Measurements from ENCODE around the gene RTN4.
A peak's percentile ranks its signal among the peaks of the same experiment; 100 is the strongest.
"Not testable (repeated sequence)": the region's sequence is repeated elsewhere in the genome, so short reads cannot be mapped to it uniquely, and the experiment has no call there.

RTN4 gene

DNA sequence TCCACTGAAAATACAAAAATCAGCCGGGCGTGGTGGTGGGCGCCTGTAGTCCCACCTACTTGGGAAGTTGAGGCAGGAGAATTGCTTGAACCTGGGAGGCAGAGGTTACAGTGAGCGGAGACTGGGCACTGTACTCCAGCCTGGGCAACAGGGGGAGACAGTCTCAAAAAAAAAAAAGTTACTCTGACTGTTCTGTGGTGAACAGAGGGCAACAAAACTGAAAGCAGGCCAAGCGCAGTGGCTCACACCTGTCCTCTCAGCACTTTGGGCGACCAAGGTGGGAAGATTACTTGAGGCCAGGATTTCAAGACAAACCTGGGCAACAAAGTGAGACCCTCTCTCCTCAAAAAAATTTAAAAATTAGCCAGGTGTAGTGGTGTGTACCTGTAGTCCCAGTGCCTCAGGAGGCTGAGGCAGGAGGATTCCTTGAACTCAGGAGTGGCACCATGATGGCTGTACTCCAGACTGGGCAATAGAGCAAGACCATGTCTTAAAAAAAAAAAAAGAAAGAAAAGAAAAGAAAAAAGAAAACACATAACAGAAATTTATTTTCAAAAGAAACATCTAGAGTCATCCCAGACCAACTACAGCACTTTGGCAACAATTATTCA is 13.6 kb upstream of the RTN4 start:
- DNase-seq = no peak

DNA sequence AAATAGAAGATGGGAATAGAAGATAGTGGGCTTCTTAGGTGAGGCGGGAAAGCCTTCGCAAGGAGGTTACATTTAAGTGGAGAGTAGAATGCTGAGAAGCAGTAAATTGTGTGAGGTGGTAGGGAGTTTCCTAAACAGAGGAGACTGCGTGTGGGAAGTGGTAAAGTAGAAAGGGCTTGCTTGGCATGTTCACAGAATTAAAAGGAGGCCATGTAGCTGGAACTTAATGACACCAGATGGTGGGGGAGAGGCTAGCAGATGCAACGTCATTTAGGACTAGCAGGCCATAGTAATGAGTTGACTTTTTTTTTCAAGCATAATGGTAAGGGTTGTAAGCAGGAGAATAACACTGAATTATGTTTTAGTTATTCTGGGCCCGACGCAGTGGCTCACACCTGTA is 13.0 kb upstream of the RTN4 start:
- no peak for DNase-seq

DNA sequence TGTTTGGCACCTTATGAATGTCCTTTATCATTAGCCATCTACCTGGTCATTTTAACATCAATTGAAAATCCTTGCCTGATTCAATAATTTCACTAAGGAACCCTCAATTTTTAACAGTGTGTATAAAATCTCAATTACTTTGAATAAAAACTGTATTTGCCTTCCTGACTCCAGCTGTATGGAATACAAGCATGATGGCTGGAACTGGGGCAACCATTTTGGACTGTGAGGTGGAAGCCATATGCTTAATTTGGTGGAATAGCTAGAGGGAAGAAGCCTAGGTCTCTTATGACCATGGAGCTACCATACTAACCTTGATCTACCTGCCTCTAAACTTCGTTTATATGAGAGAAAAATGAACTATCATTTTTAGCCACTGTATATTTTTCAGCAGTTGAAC is 12.5 kb upstream of the RTN4 start:
- DNase-seq = no peak

DNA sequence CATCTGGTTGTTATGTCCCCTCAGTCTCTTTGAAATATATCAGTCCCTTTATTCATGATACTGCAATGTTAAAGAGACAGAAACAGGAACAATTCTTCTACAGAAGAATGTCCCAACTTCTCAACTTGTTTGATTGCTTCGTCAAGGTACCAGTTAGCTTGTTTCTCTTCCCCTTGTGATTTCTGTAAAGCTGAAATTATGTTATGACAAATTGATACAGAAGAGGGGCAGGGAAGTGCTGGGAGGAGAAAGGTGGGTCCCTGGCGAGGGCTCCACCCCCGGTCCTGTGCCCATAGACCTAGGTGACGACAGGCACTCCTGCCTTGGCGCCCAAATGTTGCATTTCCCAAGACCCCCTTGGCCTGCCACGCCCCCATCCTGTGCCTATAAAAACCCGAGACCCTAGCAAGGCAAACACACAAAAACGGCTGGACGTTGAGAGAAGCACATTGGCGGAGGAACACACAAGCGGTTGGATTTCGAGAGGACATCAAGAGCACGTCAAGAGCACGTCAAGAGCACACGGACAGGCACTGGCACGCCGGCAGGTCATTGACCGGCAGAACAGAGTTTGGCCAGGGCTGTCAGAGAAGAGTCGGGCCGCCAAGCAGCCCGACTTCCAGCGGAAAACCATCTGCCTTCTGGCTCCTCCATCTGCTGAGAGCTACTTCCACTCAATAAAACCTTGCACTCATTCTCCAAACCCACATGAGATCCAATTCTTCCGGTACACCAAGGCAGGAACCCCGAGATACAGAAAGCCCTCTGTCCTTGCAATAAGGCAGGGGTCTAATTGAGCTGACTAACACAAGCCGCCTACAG is 11.5 kb upstream of the RTN4 start:
- DNase-seq = no peak

DNA sequence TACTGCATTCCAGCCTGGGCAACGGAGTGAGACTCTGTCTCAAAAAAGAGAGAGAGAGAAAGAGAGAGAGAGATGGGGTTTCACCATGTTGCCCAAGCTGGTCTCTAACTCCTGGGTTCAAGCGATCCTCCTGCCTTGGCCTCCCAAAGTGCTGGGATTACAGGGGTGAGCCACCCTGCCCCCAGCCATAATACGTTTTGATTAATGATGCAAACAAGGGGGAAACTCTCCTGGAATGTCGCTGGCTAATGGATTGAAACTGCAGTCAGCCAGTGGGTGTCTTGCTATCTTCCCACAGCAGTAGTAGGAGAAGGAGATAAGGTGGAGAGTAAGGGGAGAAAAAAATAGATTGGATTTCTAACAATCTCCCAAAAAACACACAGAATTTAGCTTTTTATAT is 9.5 kb upstream of the RTN4 start:
- DNase-seq = no peak

DNA sequence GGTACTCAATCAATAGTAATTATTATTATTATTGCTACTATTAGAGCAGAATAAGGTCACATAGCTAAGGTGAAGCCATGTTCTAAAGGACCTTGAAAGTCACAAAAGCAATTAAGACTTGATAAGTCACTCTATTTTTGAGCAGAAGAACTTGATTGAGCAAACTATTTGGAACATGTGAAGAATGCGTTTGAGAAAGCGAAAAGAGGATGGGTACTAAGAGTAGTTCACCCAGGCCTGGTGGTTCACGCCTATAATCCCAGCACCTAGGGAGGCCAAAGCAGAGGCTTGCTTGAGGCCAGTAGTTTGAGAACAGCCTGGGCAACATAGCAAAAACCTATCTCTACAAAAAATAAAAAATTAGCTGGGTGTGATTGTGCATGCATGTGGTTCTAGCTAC is 7.2 kb upstream of the RTN4 start:
- no peak for DNase-seq

DNA sequence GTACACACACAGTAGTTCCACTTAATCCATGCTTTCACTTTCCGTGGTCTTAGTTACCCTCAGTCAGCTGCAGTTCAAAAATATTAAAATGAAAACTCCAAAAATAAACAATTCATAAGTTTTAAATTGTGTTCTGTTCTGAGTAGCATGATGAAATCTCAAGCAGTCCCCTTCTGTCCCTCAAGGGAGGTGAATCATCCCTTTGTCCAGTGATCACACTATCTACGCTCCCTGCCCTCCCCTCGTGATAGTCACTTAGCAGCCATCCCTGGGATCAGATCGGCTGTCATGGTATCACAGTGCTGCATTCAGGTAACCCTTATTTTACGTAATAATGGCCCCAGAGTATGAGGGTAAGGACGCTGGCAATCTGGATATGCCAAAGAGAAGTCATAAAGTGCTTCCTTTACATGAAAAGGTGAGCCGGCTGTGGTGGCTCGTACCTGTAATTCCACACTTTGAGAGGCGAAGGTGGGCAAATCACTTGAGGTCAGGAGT is 5.8 kb upstream of the RTN4 start:
- no peak for DNase-seq

DNA sequence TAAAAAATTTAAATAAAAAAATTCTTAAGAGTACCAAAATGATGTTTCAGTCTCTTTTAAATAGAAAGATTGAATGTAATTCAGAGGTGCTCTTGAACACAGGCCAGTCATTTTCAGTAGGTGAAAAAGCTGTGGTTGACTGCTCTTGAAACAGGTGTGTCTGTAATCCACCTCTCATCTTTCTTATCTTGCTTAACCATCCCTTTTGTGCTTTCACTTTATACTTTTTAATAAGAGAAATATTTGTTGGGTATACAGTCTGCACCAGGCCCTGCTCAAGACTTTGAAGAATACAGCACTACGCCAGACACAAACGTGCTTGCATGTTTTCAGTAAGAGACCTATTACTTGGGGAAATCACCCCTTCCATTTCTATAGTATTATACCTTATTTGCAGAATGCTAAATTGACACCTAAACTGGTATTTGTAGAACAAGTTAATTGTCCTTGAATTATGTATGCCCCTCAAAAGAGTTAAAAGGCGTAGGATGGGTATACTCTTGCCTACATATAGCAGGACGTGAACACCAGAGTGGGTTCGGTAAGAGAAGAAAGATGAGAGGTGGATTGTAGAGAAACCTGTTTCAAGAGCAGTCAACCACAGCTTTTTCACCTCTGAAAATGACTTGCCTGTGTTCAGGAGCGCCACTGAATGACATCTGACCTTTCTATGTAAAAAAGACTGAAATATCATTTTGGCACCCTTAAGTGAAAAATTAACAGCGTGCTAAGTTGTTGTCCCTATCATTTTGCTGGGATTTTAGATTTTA is 4.0 kb upstream of the RTN4 start:
- no peak for DNase-seq

DNA sequence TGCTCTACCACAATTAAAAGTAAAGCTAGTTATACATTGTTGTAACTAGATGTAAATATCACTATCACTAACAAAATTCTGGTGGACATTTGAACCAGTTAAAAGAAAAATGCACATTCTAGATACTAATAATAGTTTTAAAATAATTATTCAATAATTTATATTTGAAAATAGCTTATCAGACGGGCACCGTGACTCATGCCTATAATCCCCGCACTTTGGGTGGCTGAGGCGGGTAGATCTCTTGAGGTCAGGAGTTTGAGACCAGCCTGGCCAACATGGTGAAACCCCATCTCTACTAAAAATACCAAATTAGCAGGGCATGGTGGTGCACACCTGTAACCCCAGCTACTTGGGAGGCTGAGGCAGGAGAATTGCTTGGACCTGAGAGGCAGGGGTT is 3.0 kb upstream of the RTN4 start:
- not testable (repeated sequence) for DNase-seq

DNA sequence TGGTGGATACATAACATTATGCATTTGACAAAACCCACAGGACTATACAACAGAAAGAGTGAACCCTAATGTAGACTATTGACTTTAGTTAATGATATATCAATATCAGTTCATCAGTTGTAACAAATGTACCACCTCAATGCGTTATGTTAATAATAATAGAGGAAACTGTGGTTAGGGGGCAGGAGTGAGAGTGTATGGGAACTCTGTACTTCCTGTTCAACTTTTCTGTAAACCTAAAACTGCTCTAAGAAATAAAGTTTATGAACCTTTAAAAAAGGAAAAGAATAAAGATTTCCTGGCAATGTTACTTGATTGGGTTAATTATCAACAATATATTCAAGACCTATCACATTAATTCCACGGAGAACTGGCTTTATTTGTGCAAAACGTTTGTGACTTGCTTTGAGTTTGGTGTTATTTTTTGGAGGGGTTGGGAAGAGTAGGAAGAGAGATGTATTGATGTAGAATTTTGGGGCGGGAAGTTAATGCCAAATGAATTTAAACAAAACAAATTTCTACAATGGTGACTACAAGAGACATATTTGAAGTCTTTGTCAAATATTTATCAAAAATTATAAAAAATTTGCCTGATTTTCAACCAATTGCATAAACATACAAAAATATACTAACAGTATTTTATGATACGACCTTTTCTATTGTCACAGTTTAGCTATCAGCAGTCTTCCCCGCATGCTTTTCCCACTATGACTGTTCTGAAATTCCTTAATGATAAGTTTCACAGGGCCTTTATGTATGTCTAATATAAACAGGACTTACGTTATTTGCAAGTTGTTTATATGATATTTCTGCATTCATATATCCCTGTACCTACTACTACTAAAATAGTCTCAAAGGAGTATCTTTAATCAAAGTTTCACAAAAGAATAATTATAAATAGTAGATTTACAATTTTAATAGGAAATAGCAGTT is 2.1 kb upstream of the RTN4 start:
- DNase-seq = peak; percentile 66

DNA sequence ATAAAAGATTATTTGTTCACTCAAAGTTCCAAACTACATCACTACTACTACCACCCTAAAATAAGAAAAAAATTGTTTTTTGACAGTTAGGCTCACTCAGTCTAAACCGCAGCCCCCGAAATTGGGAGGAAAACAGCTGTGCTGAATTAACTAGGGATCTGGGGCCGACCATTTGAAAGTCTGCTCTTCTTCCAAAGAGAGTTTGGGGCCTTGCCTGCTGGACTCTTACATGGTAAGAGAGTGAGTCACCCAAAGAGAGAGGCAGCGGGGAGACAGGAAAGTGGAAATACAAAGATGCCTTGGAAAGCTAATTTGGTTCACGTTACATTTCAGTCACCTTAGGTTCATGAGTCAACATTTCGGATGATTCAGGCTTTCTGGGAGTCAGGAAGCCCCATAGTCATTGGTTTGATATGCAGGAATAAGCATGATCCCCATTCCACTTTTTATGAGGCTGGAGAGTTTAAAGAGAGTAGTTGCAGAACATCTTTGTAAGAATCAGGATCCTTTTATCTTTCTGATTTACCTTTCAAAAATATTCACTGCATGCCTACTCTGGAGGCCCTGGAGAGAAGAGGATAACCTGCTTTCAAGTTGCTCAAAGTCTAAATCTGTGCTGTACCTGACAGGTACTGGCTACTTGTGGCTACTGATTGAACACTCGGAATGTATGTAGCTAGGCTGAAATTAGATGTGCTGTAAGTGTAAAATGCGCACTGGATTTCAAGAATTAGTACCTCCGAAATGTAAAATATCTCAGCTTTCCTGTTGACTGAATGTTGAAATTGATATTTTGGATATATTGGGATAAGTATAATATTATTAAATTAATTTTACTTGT is 995 bp upstream of the RTN4 start:
- peak; percentile 100 for DNase-seq

DNA sequence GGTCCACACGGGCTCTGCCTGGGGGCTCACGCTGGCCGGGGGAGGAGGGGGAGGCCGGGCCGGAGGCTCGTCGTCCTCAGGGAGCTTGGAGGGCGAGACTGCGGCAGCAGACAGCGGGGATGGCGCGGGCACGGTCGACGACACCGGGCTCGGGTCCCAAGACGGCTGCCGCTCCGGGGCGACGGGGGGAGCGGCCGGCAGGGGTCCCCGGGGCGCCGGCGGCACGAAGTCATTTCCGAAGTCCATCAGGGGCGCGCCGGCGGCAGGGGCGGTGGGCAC is 491 bp downstream of the RTN4 start:
- DNase-seq = no peak

DNA sequence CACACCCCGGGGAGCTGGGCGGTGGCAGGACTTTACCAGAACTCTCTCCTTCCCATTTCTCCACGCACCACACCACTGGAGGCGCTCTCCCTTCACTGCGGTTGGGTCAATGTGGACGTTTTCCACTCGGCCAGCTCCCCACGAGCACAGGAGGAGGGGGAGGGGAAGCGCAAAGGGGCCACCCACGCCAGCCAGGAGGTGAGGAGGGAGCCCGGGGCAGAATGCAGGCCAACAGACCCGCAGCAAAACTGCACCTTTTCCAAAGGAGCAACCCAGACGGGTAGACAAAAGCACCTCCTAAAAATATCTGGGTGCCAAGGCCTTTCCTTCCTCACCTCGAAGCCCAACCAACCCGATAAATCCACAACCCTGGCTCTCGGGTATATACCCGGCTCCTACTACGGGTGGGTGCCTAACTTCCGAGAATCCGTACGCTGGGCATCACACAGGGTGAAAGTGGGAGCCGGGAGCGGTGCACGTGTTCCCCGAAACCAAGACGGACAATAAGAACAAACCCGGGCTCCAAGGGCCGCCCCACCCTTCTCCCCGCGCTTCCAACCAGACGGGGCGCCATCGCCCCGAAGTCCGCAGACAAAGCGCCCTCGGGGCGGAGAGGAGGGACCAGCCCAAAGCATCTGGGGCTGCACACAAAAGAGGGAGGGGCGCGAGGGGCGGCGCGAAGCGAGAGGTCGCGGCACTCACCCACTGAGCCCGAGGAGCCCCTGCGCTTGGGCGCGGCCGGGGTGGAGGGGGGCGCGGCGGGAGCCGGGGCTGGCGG is 1.0 kb downstream of the RTN4 start:
- DNase-seq = peak; percentile 84

DNA sequence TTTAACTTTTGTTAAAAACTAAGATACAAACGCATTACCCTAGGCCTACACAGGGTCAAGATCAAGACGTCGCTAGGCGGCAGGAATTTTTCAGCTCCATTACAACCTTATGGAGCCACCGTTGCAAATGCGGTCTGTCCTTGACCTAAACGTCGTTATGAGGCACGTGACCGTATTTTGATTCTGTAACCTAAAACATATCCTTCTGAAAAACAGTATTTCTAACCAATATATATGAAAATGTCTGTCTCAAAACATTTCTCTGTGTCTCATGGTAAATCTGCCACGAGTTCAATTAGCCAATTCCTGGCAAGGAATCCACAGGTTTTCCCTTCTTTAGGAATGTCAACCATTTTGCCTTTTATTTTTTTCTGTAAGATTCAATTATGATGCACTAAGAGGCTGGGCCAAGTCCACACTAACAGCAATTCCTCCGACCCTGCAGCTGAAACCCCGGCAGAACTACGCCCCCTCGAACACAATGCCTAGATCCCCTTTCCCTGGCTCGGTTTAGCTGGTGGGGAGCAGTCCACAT is 1.7 kb downstream of the RTN4 start:
- DNase-seq = peak; percentile 64

DNA sequence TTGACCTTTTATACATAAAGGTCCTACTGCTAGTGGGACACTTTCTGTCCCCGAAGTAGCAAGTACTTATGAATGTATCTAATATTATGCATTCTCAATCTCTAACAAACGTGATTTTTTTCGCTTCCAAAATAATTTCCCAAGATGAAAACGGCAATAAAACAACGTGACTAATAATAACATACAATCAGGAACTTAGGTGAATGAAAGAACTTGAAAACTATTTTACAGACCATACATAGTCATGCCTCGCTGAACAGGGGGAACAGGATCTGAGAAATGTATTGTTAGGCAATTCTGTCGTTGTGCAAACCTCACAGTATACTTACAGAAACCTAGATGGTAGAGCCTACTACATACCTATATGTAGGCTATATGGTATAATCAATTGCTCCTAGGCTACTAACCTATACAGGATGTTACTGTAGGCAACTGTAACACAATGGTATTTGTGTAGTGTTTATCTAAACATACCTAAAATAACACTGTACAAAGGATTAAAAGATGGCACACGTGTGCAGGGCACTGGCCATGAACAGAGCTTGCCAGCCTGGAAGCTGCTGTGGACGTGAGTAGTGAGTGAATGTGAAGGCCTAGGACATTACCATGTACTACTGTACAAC is 2.5 kb downstream of the RTN4 start:
- DNase-seq = peak; percentile 56

DNA sequence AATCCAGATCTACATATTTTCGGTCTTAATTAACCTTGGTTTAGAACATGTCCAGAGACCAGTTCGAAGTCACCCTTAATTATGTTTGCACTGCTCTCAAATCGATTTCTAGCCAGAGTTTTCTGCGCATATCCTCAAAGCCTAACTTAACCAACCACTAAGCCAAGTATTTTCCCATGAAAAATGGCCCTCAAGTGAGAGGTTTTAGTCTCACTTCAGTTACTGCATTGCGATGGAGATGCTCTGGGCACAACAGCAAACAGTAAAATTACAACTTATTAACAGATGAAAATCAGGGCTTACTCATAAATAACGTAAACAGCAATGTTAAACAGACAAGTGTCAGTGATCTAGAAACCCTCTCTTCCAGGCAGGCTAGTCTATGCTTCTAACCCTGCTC is 4.5 kb downstream of the RTN4 start:
- DNase-seq = no peak

DNA sequence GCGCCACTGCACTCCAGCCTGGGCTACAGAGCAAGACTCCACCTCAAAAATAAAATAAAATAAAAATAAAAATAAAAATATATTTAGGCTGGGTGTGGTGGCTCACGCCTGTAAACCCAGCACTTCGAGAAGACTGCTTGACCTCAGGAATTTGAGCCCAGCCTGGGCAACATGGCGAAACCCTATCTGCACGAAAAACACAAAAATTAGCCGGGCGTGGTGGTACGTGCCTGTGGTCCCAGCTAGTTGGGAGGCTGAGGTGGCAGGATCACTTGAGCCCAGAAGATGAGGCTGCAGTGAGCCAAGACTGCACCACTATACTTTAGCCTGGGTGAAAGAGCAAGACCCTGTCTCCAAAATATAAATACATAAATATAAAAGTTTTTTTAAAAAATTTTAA is 6.4 kb downstream of the RTN4 start:
- DNase-seq = no peak

DNA sequence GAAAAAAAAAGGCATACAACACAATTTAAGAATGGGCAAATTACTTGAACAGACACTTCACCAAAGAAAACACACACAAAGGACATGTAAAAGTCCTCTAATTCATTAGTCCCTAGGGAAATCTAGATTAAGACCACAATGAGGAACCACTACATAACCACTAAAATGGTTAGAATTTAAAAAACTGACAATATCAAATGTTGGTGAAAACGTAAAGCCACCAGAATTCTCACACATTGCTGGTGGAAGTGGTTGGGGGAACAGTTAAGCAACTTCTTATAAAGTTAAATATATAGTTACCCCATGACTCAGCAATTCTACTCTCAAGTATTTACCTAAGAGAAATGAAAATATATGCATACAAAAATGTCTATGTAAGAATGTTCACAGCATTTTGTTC is 11.8 kb downstream of the RTN4 start:
- no peak for DNase-seq

DNA sequence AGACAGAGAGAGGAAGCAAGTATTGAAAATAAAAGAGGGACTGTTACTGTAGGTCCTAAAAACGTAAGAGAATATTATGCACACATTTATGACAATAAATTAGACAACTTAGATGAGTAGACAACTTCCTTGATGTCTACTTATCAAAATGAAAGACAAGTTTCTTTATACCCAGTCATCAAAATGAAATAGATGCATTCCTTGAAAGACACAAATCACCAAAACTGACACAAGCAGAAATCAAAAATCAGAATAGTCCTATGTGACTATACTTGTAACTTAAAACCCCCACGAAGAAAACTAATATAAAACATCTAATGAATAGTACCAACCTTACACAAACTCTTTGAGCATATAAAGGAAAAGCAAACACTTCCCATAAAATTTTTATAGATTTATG is 14.5 kb downstream of the RTN4 start:
- DNase-seq = no peak

DNA sequence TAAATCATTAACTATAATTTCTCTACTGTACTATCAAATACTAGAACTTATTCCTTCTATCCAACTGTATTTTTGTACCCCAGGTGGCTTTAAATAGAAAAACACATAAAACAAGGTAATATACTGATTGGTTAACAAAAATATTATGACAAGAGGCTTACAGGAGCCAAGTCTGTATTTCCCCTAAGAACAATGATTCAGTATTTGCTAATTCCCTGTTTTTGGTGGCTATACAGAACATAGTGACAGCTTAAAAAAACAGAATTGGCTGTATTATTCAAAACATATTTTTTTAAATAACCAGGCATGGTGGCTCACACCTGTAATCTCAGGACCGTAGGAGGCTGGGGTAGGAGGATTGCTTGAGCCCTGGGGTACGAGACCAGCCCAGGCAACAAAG is 16.3 kb downstream of the RTN4 start:
- DNase-seq = no peak
